Kidney epithelial cell (primary cell): ENCODE data around the gene GRIK1. TPM values are rescaled to one million over a fixed set of nuclear protein-coding genes. Genes with fewer than 3 reads are reported as not detected.

Experiments used
- DNase-seq: peaks from one replicate; pipeline ENCODE4 v3.0.0-alpha.2; 2010; ENCODE audit warnings: low read depth
- H3K27me3 ChIP-seq: 2 replicates; pipeline ENCODE4 v1.6.0; 2011; ENCODE audit warnings: low read length; ENCODE audit not compliant: control insufficient read depth, insufficient read depth
- H3K36me3 ChIP-seq: 2 replicates; pipeline ENCODE4 v1.5.1; 2011; ENCODE audit warnings: low read length; ENCODE audit not compliant: control insufficient read depth, insufficient read depth
- H3K4me3 ChIP-seq: 2 replicates; pipeline ENCODE4 v1.5.1; 2011; ENCODE audit warnings: low read depth, mild to moderate bottlenecking, control low read depth, low read length
- CTCF ChIP-seq: IDR thresholded peaks from 2 replicates; pipeline ENCODE4 v1.5.1; 2011; ENCODE audit warnings: mild to moderate bottlenecking, moderate library complexity, low read length, control low read depth, inconsistent platforms; ENCODE audit not compliant: insufficient read depth, poor library complexity, severe bottlenecking
- total RNA-seq: library from RNA; depleted of rRNA; stranded (reverse); fragments of >200 nt; gene quantifications from 2 replicates; pipeline ENCODE4 v1.2.3, GENCODE V29; 2015

Gene GRIK1
- total RNA-seq, 1 donor from 2014 or later = not detected

DNA sequence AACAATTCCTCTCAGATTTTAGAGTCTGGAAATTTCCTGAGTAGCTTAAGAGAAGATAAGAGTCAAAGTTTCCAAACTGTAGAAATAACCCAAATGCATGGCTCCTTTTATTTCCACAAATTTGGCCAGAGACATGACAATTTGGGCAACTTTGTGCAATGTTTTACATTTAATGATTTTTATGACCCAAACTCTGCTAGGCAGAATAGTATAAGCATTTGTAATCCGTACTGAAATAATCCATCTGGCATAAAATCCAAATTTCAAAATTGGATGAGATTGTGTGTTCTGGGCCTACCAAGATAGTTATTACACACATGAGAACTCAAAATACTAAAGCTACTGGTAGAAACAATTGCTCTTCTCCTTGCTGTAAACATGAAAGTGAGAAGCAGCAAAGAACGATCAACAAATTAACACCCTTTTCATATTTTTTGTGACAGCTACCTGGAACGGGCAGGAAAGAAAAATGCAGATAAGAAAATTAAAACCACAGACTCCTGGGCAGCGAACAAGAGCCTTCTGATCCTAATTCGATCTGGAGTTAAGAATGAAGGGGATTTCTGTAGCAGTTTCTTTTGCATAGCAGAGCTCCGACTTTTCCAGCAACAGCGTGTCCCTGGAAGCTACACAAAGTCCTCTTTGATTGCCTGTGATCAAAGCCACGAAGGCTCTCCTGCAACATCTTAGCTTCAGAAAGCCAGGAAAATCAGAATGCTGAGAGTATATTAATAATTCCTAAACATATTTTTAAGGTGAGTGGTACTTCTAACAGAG, 191.2 kb downstream of the GRIK1 start:
- no peak for DNase-seq
- Histone ChIP-seq H3K4me3 (no peak overlapping the region), H3K27me3 (no peaks in the 10 kb centered on the region), H3K36me3 (no peaks in the 10 kb centered on the region)
- TF ChIP-seq CTCF = no peak

GRCh38 chr21:29741761-29742160, 198.0 kb downstream of the GRIK1 start:
- H3K36me3 ChIP-seq = no peaks in the 10 kb centered on the region
- DNase-seq = no peak
- TF ChIP-seq CTCF = no peak
- H3K4me3 ChIP-seq = no peak overlapping the region
- no peaks in the 10 kb centered on the region for H3K27me3 ChIP-seq

- no peak for TF ChIP-seq CTCF
- H3K36me3 ChIP-seq = no peaks in the 10 kb centered on the region
- H3K4me3 ChIP-seq = no peak overlapping the region
- no peak for DNase-seq
- no peaks in the 10 kb centered on the region for H3K27me3 ChIP-seq
Measured at GRCh38 chr21:29739176-29739575, 200.6 kb downstream of the GRIK1 start.

DNA sequence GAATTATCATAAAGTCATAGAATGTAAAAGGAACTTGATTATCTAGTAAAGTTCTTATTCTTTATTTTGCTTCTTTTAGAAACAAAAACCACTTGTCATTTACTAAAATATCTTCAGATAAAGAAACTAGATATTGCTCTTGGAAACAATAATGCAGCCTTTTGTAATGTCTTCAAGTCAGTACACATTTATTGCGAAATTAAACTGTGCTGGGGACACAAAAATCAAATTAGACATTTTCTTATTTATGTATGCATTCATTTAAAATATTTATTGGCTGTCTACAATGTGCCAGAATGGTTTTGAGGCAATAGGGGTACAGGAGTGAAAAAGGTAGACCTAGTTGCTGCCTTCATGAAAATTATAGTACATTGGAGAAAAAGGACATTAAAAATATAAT, 201.1 kb downstream of the GRIK1 start:
- DNase-seq = no peak
- H3K4me3 ChIP-seq = no peak overlapping the region
- no peak for TF ChIP-seq CTCF
- no peaks in the 10 kb centered on the region for H3K36me3 ChIP-seq
- H3K27me3 ChIP-seq = no peaks in the 10 kb centered on the region

DNA sequence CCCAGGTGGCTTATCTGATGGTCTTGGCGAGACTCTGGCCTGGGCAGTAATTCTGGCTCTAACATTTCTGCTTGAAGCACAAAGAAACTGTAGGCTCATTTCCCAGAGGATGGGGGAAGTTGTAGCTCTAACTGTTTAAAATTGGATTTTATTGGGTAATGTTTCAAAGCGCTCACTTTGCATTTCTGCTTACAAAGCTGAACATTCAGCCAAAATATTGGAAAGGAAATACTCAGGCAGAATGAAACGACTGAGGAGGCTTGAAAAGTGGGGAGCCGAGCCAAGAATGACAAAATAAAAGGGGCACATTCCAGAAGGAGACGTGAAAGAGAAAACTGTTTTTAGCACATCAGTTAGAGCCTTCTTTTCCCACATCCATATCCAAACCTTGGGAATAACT, 202.6 kb downstream of the GRIK1 start:
- no peaks in the 10 kb centered on the region for H3K36me3 ChIP-seq
- TF ChIP-seq CTCF = no peak
- H3K27me3 ChIP-seq = no peaks in the 10 kb centered on the region
- no peak overlapping the region for H3K4me3 ChIP-seq
- no peak for DNase-seq

DNA sequence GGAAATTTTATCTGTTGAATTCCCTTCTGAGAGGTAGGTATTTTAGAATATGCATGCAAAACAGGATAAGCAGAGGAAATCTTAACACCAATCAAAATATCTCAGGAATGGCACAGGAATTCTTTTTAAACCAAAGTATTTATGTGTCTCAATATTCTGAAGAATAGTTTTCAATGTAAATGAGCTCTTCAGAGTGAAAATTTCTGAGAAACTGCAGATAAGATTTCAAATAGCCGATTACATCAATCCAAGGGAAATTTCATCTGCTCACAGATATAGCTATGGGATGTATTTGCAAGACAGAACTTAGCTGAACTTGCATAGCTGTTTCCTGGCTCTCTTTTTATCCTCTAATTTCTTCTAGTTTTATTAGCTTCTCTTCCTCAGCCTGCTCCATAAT, 209.5 kb downstream of the GRIK1 start:
- no peaks in the 10 kb centered on the region for H3K36me3 ChIP-seq
- DNase-seq = no peak
- no peak for TF ChIP-seq CTCF
- H3K27me3 ChIP-seq = no peaks in the 10 kb centered on the region
- no peak overlapping the region for H3K4me3 ChIP-seq
